ENCODE data around the gene MXD1.

The MXD1 gene

GRCh38 chr2:69955029-69955428 lies 40.1 kb downstream of the MXD1 start:
- DNase-seq, result no peak

- DNase-seq, result no peak
Observed at GRCh38 chr2:69956475-69956979, 41.6 kb downstream of the MXD1 start.

GRCh38 chr2:69957965-69958364 lies 43.1 kb downstream of the MXD1 start:
- no peak for DNase-seq

- DNase-seq, result no peak
Observed at GRCh38 chr2:69958480-69958879, 43.6 kb downstream of the MXD1 start.

- no peak for DNase-seq
Observed at GRCh38 chr2:69959425-69959824, 44.5 kb downstream of the MXD1 start.

GRCh38 chr2:69960821-69961220 lies 45.9 kb downstream of the MXD1 start:
- DNase-seq, result no peak

GRCh38 chr2:69961496-69961895 lies 46.6 kb downstream of the MXD1 start, which contains the start of gene ASPRV1:
Gene ASPRV1, minus strand, starts transcription at chr2:69961631. Its CDS starts 195 bp downstream, at chr2:69961436.
- DNase-seq, result no peak

- no peak for DNase-seq
Observed at GRCh38 chr2:69962986-69963730, 48.2 kb downstream of the MXD1 start.

- DNase-seq, result no peak
Observed at GRCh38 chr2:69964353-69964841, 49.5 kb downstream of the MXD1 start.

- DNase-seq, result no peak
Observed at GRCh38 chr2:69965756-69966445, 51.0 kb downstream of the MXD1 start.

GRCh38 chr2:69966496-69966895 lies 51.6 kb downstream of the MXD1 start:
- no peak for DNase-seq

GRCh38 chr2:69968609-69969008 lies 53.7 kb downstream of the MXD1 start:
- DNase-seq, result no peak

GRCh38 chr2:69969126-69969983 lies 54.4 kb downstream of the MXD1 start:
- no peak for DNase-seq

GRCh38 chr2:69969991-69970390 lies 55.1 kb downstream of the MXD1 start:
- no peak for DNase-seq

GRCh38 chr2:69972822-69973221 lies 57.9 kb downstream of the MXD1 start:
- DNase-seq, result no peak

- no peak for DNase-seq
Observed at GRCh38 chr2:69973335-69973735, 58.4 kb downstream of the MXD1 start.

GRCh38 chr2:69975136-69975852 lies 60.4 kb downstream of the MXD1 start:
- no peak for DNase-seq

GRCh38 chr2:69975853-69976462 lies 61.0 kb downstream of the MXD1 start:
- no peak for DNase-seq

- DNase-seq, result no peak
Observed at GRCh38 chr2:69977186-69977585, 62.3 kb downstream of the MXD1 start.

- DNase-seq, result no peak
Observed at GRCh38 chr2:69977906-69978482, 63.1 kb downstream of the MXD1 start.
